Measurements from ENCODE around the gene FAM20B. TPM values are rescaled to one million over a fixed set of nuclear protein-coding genes. Genes with fewer than 3 reads are reported as not detected.

FAM20B gene
- total RNA-seq, 2 donors from 2014 or later, result 37.2 to 44.9 TPM

- Histone ChIP-seq H3K4me3 (no peak overlapping the region), H3K27ac (no peak overlapping the region), H3K36me3 (no peaks in the 10 kb centered on the region), H3K27me3 (replicated peaks; ENCODE audit: insufficient read depth) (no peaks in the 10 kb centered on the region), H3K4me1 (ENCODE audit: control insufficient read depth in 1 of 2, low read depth in 2 of 2) (peaks cover 0 to 2% of the 10 kb centered on the region in 2 donors), H3K9me3 (no peaks in the 10 kb centered on the region)
- ATAC-seq (ENCODE audit: insufficient number of reproducible peaks, low FRiP score, low read depth) (no peak), DNase-seq (ENCODE audit: low spot score) (no peak)
- TF ChIP-seq, protein P1, sequence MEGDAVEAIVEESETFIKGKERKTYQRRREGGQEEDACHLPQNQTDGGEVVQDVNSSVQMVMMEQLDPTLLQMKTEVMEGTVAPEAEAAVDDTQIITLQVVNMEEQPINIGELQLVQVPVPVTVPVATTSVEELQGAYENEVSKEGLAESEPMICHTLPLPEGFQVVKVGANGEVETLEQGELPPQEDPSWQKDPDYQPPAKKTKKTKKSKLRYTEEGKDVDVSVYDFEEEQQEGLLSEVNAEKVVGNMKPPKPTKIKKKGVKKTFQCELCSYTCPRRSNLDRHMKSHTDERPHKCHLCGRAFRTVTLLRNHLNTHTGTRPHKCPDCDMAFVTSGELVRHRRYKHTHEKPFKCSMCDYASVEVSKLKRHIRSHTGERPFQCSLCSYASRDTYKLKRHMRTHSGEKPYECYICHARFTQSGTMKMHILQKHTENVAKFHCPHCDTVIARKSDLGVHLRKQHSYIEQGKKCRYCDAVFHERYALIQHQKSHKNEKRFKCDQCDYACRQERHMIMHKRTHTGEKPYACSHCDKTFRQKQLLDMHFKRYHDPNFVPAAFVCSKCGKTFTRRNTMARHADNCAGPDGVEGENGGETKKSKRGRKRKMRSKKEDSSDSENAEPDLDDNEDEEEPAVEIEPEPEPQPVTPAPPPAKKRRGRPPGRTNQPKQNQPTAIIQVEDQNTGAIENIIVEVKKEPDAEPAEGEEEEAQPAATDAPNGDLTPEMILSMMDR (IDR thresholded peaks at IDR 0.05), result no peak
Observed at GRCh38 chr1:179052776-179053175, 27.1 kb downstream of the FAM20B start.

DNA sequence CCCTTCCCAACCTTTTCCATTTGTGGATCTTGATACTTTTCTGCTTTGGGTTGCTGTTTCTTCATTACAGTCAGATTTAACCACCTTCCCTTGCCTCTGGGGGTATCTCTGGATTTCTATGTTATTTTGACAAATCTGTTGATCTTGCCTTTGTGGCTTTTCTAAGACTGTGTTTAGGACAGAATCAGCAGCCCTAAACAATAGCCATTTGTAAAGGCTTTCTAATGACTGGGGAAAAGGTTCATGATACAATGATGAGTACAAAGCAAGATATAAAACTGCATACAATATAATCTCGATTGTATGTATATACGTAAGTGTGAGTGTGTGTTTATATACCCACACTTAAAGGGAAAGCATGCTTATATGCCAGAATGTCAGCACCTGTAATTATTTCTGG lies 27.8 kb downstream of the FAM20B start:
- no peaks in the 10 kb centered on the region for H3K4me1 ChIP-seq (ENCODE audit: control insufficient read depth in 1 of 2, low read depth in 2 of 2)
- ATAC-seq (ENCODE audit: insufficient number of reproducible peaks, low FRiP score, low read depth) (no peak), DNase-seq (ENCODE audit: low spot score) (no peak)
- H3K9me3 ChIP-seq, result no peaks in the 10 kb centered on the region
- no peaks in the 10 kb centered on the region for H3K27me3 ChIP-seq (replicated peaks; ENCODE audit: insufficient read depth)
- H3K36me3 ChIP-seq, result no peaks in the 10 kb centered on the region
- H3K27ac ChIP-seq, result no peak overlapping the region
- TF ChIP-seq, protein P1 (IDR thresholded peaks at IDR 0.05), result no peak
- no peak overlapping the region for H3K4me3 ChIP-seq

DNA sequence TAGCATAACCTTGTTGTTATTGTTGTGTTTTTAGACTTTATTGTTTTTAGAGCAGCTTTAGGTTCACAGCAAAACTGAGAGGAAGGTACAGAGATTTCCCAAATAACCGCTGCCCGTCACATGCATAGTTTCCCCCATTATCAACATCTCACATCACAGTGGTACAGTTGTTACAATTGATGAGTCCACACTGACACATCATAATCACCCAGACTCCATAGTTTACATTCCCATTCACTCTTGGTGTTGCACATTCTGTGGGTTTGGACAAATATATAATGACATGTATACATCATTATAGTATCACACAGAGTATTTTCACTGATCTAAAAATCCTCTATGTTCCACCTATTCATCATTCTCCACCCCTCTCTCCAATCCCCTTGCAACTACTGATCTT lies 30.2 kb downstream of the FAM20B start:
- Histone ChIP-seq H3K27ac (no peak overlapping the region), H3K4me3 (no peak overlapping the region), H3K9me3 (no peaks in the 10 kb centered on the region), H3K36me3 (no peaks in the 10 kb centered on the region), H3K27me3 (replicated peaks; ENCODE audit: insufficient read depth) (no peaks in the 10 kb centered on the region), H3K4me1 (ENCODE audit: control insufficient read depth in 1 of 2, low read depth in 2 of 2) (no peaks in the 10 kb centered on the region)
- TF ChIP-seq, protein P1 (IDR thresholded peaks at IDR 0.05), result no peak
- DNase-seq (ENCODE audit: low spot score) (no peak), ATAC-seq (ENCODE audit: insufficient number of reproducible peaks, low FRiP score, low read depth) (no peak)

- no peak overlapping the region for H3K4me3 ChIP-seq
- no peaks in the 10 kb centered on the region for H3K27me3 ChIP-seq (replicated peaks; ENCODE audit: insufficient read depth)
- no peak overlapping the region for H3K27ac ChIP-seq
- no peaks in the 10 kb centered on the region for H3K9me3 ChIP-seq
- ATAC-seq (ENCODE audit: insufficient number of reproducible peaks, low FRiP score, low read depth) (no peak), DNase-seq (ENCODE audit: low spot score) (no peak)
- TF ChIP-seq, protein P1 (IDR thresholded peaks at IDR 0.05), result no peak
- H3K36me3 ChIP-seq, result peaks cover 2% of the 10 kb centered on the region
- H3K4me1 ChIP-seq (ENCODE audit: control insufficient read depth in 1 of 2, low read depth in 2 of 2), result no peaks in the 10 kb centered on the region
Observed at GRCh38 chr1:179058487-179059483, 33.1 kb downstream of the FAM20B start.

GRCh38 chr1:179061360-179062282 lies 35.9 kb downstream of the FAM20B start:
- H3K27ac ChIP-seq, result no peak overlapping the region
- ATAC-seq (ENCODE audit: insufficient number of reproducible peaks, low FRiP score, low read depth), result no peak

More at GRCh38 chr1:179061360-179062282, 35.9 kb downstream of the FAM20B start:
- TF ChIP-seq, protein P1 (IDR thresholded peaks at IDR 0.05), result no peak
- Histone ChIP-seq H3K36me3 (peaks cover 11% of the 10 kb centered on the region), H3K4me1 (ENCODE audit: control insufficient read depth in 1 of 2, low read depth in 2 of 2) (no peaks in the 10 kb centered on the region), H3K27me3 (replicated peaks; ENCODE audit: insufficient read depth) (no peaks in the 10 kb centered on the region), H3K4me3 (no peak overlapping the region), H3K9me3 (no peaks in the 10 kb centered on the region)
- DNase-seq (ENCODE audit: low spot score), result no peak
